SU-DHL-6 (cell line): ENCODE results near the gene TTC4.

Source experiments
- EZH2phosphoT487 ChIP-seq: fragments of 200-600 bp; sonication (generic), shearing (Covaris generic); conservative IDR thresholded peaks from 2 replicates; pipeline ENCODE4 v1.6.1; 2018; ENCODE audit warnings: mild to moderate bottlenecking, antibody characterized with exemption, low read length, moderate library complexity, mixed read lengths
- TF ChIP-seq, protein P1 (sequence below): fragments of 200-600 bp; sonication (generic); IDR thresholded peaks from one replicate; pipeline ENCODE4 v1.5.1; 2017; ENCODE audit warnings: antibody characterized with exemption, mild to moderate bottlenecking, low read length, moderate library complexity; ENCODE audit not compliant: insufficient read depth, poor library complexity, severe bottlenecking

DNA sequence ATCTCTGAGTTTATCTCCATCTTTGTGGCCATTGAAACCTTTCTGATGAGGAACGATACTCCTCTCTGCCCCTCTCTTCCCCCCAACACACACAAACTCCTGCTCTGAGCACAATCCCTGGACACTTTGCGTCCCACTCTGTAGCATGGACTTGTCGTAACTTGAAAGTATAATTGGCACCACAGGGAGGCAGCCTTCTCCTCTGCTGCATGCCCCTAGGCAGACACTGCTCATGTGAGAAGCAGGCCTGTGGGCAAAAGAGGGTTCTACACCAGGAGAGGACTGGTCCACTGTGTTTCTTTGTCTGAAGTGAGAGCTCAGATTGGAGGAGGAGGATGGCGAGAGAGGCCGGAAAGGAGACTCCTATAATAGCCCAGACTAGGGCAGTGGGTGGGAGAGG, 52.4 kb downstream of the TTC4 start:
- TF ChIP-seq, protein P1, sequence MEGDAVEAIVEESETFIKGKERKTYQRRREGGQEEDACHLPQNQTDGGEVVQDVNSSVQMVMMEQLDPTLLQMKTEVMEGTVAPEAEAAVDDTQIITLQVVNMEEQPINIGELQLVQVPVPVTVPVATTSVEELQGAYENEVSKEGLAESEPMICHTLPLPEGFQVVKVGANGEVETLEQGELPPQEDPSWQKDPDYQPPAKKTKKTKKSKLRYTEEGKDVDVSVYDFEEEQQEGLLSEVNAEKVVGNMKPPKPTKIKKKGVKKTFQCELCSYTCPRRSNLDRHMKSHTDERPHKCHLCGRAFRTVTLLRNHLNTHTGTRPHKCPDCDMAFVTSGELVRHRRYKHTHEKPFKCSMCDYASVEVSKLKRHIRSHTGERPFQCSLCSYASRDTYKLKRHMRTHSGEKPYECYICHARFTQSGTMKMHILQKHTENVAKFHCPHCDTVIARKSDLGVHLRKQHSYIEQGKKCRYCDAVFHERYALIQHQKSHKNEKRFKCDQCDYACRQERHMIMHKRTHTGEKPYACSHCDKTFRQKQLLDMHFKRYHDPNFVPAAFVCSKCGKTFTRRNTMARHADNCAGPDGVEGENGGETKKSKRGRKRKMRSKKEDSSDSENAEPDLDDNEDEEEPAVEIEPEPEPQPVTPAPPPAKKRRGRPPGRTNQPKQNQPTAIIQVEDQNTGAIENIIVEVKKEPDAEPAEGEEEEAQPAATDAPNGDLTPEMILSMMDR, result no peak
- TF ChIP-seq EZH2phosphoT487, result no peak
